ENCODE data around the gene HTRA3. TPM values are rescaled to one million over a fixed set of nuclear protein-coding genes. Genes with fewer than 3 reads are reported as not detected.

HTRA3 gene
- total RNA-seq, 2 donors from 2014 or later, result 52.6 to 55.5 TPM

DNA sequence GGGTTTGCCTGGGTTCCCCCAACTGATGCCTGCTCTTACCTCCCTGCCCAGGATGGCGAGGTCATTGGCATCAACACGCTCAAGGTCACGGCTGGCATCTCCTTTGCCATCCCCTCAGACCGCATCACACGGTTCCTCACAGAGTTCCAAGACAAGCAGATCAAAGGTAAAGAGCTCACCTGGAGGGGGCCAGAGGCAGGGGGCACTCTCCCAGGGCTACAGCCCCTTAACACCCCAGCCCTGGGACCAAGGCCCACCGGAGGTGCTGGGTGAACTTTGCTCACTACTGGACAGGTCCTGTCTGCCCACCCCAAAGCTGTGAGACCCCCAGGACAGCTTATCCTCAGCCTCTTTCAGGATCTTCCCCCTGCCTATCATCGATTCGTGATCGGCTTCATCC lies 24.5 kb downstream of the HTRA3 start:
- ATAC-seq (ENCODE audit: insufficient number of reproducible peaks, low FRiP score, low read depth) (no peak), DNase-seq (ENCODE audit: low spot score) (no peak)
- TF ChIP-seq, protein P1, sequence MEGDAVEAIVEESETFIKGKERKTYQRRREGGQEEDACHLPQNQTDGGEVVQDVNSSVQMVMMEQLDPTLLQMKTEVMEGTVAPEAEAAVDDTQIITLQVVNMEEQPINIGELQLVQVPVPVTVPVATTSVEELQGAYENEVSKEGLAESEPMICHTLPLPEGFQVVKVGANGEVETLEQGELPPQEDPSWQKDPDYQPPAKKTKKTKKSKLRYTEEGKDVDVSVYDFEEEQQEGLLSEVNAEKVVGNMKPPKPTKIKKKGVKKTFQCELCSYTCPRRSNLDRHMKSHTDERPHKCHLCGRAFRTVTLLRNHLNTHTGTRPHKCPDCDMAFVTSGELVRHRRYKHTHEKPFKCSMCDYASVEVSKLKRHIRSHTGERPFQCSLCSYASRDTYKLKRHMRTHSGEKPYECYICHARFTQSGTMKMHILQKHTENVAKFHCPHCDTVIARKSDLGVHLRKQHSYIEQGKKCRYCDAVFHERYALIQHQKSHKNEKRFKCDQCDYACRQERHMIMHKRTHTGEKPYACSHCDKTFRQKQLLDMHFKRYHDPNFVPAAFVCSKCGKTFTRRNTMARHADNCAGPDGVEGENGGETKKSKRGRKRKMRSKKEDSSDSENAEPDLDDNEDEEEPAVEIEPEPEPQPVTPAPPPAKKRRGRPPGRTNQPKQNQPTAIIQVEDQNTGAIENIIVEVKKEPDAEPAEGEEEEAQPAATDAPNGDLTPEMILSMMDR (IDR thresholded peaks at IDR 0.05), result no peak
- no peaks in the 10 kb centered on the region for H3K9me3 ChIP-seq
- H3K36me3 ChIP-seq, result no peaks in the 10 kb centered on the region
- no peaks in the 10 kb centered on the region for H3K4me1 ChIP-seq (ENCODE audit: control insufficient read depth in 1 of 2, low read depth in 2 of 2)
- H3K27ac ChIP-seq, result no peak overlapping the region
- no peaks in the 10 kb centered on the region for H3K27me3 ChIP-seq (replicated peaks; ENCODE audit: insufficient read depth)
- H3K4me3 ChIP-seq, result no peak overlapping the region

DNA sequence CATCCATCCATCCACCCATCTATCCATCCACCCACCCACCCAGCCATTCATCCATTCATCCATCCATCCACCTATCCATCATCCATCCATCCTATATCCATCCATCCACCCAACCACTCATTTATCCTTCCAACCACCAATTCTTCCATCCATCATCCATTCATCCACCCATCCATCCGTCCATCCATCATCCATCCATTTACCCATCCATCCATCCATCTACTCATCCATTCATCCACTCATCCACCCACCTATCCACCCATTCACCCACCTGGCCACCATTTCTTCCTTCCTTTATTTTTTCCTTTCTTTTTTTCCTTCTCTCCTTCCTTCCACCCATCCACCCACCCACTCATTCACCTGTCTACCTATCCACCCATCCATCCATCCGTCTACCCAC lies 25.2 kb downstream of the HTRA3 start:
- H3K4me3 ChIP-seq, result no peak overlapping the region
- no peaks in the 10 kb centered on the region for H3K9me3 ChIP-seq
- no peak overlapping the region for H3K27ac ChIP-seq
- TF ChIP-seq, protein P1 (IDR thresholded peaks at IDR 0.05), result no peak
- H3K4me1 ChIP-seq (ENCODE audit: control insufficient read depth in 1 of 2, low read depth in 2 of 2), result no peaks in the 10 kb centered on the region
- H3K27me3 ChIP-seq (replicated peaks; ENCODE audit: insufficient read depth), result no peaks in the 10 kb centered on the region
- H3K36me3 ChIP-seq, result no peaks in the 10 kb centered on the region
- DNase-seq (ENCODE audit: low spot score), result no peak
- no peak for ATAC-seq (ENCODE audit: insufficient number of reproducible peaks, low FRiP score, low read depth)

DNA sequence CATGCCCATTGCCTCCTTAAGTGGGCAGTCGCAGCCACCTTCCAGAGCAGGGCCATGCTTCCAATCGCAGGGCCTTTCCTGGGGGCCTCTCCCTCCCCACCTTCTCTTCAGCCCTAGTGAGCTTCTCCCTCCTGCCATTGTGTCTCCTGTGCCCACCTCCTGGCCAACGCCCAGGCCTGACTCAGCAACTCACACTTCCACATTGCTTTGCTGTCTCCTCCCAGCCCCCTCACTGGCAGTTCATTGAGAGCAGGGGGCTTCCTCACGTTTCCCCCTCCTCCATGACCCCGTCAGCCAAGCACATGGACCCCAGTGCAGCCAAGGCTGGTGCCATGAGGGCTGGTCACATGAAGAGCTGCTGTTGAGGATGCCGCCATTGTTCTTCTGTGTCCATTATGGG lies 25.9 kb downstream of the HTRA3 start:
- ATAC-seq (ENCODE audit: insufficient number of reproducible peaks, low FRiP score, low read depth), result no peak
- TF ChIP-seq, protein P1 (IDR thresholded peaks at IDR 0.05), result no peak
- no peak overlapping the region for H3K4me3 ChIP-seq
- no peak overlapping the region for H3K27ac ChIP-seq
- DNase-seq (ENCODE audit: low spot score), result no peak
- H3K9me3 ChIP-seq, result no peaks in the 10 kb centered on the region
- no peaks in the 10 kb centered on the region for H3K4me1 ChIP-seq (ENCODE audit: control insufficient read depth in 1 of 2, low read depth in 2 of 2)
- H3K27me3 ChIP-seq (replicated peaks; ENCODE audit: insufficient read depth), result no peaks in the 10 kb centered on the region
- no peaks in the 10 kb centered on the region for H3K36me3 ChIP-seq

DNA sequence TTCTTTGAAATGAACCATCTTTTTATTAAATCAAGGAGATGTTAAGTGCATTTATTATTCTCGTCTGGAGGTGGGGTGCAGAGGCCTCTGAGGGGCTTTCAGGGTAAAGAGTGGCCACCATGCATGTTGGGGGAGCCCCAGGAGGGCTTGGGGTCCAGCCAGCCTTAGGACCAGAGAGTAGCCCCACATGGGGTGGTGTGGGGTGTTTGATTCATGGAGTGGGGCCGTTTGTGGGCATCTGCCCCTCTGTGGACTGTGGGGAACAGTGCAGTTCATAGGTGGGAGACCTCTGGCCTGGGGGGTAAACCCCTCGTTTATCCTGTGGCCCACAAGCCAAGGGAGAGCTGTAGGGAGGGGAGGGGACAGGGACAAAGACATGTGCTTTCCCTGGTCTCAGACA lies 26.9 kb downstream of the HTRA3 start:
- TF ChIP-seq, protein P1 (IDR thresholded peaks at IDR 0.05), result no peak

DNA sequence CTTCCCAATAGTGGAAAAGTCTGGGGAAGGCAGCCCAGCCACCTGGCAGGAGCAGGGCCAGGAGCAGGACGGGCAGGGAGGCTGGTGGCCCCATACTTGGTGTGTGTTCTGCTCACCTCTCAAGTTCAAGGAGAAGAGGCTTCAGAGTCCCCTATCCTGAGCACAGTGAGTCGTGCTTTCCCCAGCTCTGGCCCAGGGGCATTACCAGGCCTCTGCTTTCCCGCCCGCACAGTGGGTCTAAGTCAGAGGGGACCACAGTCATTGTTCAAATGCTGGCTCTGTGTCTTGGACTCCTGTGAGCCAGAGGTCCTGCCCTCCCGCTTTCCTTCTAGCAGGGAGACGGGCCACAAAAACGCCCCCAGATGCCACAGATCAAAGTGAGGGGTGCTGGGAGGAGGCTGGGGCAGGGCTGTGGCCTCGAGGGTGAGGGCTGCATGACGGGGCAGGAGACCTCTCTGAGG lies 27.6 kb downstream of the HTRA3 start:
- TF ChIP-seq, protein P1 (IDR thresholded peaks at IDR 0.05), result no peak
- Histone ChIP-seq H3K4me1 (ENCODE audit: control insufficient read depth in 1 of 2, low read depth in 2 of 2) (no peaks in the 10 kb centered on the region), H3K36me3 (no peaks in the 10 kb centered on the region), H3K9me3 (no peaks in the 10 kb centered on the region), H3K27me3 (replicated peaks; ENCODE audit: insufficient read depth) (no peaks in the 10 kb centered on the region), H3K27ac (no peak overlapping the region), H3K4me3 (no peak overlapping the region)
- ATAC-seq (ENCODE audit: insufficient number of reproducible peaks, low FRiP score, low read depth), result no peak
- DNase-seq (ENCODE audit: low spot score), result no peak

More for the DNA sequence above, 26.9 kb downstream of the HTRA3 start:
- Histone ChIP-seq H3K9me3 (no peaks in the 10 kb centered on the region), H3K4me1 (ENCODE audit: control insufficient read depth in 1 of 2, low read depth in 2 of 2) (no peaks in the 10 kb centered on the region), H3K27ac (no peak overlapping the region), H3K4me3 (no peak overlapping the region), H3K27me3 (replicated peaks; ENCODE audit: insufficient read depth) (no peaks in the 10 kb centered on the region), H3K36me3 (no peaks in the 10 kb centered on the region)
- no peak for ATAC-seq (ENCODE audit: insufficient number of reproducible peaks, low FRiP score, low read depth)
- DNase-seq (ENCODE audit: low spot score), result no peak

Data from thoracic aorta (tissue), 2 donors.